Neutrophil (primary cell): ENCODE results near the gene CCDC196.

Experiments
- H3K27ac ChIP-seq: fragments of 200-600 bp; sonication (generic); 2 replicates; pipeline ENCODE4 v1.5.1; 2016; ENCODE audit warnings: mild to moderate bottlenecking, moderate library complexity
- H3K27me3 ChIP-seq: fragments of 200-600 bp; sonication (generic); 2 replicates; pipeline ENCODE4 v1.6.0; 2016; ENCODE audit warnings: mild to moderate bottlenecking
- H3K36me3 ChIP-seq: fragments of 200-600 bp; sonication (generic); 2 replicates; pipeline ENCODE4 v1.5.1; 2017
- H3K4me1 ChIP-seq, 2 experiments: fragments of 200-600 bp in 1 of 2; sonication (generic) in 1 of 2; 1 replicate in 1 of 2; 2 replicates in 1 of 2; pipeline versions ENCODE4 v1.5.1 to v1.6.1; 2013 to 2016; ENCODE audit warnings: low read depth in 1 of 2, low read length in 1 of 2, mild to moderate bottlenecking in 1 of 2, moderate library complexity in 1 of 2; ENCODE audit not compliant: control insufficient read depth in 1 of 2, insufficient read depth in 1 of 2
- H3K4me3 ChIP-seq, 2 experiments: fragments of 200-600 bp in 1 of 2; sonication (generic) in 1 of 2; 1 replicate in 1 of 2; 2 replicates in 1 of 2; pipeline ENCODE4 v1.5.1; 2013 to 2016; ENCODE audit warnings: low read depth in 1 of 2, low read length in 1 of 2, mild to moderate bottlenecking in 1 of 2, moderate library complexity in 1 of 2
- H3K9me3 ChIP-seq: fragments of 200-600 bp; sonication (generic); 2 replicates; pipeline ENCODE4 v1.5.1; 2016
- TF ChIP-seq, protein P1 (sequence below): fragments of 200-600 bp; sonication (generic); IDR thresholded peaks from 2 replicates; pipeline ENCODE4 v1.5.1; 2016; ENCODE audit warnings: antibody characterized with exemption

CCDC196 gene

DNA sequence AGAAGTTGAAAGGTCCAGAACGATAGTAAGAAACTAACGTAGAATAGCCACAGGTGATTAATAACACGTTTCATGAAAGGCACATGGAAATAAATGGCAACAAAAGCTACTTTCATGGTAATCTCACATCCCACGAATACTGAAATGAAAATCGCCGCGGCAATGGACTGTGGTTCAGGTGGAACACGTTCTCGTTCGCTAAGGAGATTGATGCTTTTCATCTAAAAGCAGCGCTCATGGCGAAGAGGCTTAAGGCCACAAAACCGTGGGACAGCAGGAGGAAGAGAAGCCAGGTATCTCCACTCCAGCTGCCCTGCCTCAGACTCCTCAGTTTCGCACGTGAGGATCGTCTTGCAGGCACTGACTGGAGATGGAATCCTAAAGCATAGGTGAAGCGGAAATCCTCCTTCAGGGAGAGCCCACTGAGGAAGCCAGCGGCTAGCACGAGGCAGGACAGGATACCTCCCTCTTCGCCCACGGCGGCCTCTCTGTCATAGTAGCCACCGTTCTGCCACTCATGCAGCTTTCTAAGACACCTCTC, 21.1 kb downstream of the CCDC196 start:
- H3K36me3 ChIP-seq, result no peaks in the 10 kb centered on the region
- no peak overlapping the region for H3K27ac ChIP-seq
- H3K9me3 ChIP-seq, result no peaks in the 10 kb centered on the region
- H3K4me1 ChIP-seq, result peaks cover 24 to 28% of the 10 kb centered on the region in 2 experiments
- TF ChIP-seq, protein P1, sequence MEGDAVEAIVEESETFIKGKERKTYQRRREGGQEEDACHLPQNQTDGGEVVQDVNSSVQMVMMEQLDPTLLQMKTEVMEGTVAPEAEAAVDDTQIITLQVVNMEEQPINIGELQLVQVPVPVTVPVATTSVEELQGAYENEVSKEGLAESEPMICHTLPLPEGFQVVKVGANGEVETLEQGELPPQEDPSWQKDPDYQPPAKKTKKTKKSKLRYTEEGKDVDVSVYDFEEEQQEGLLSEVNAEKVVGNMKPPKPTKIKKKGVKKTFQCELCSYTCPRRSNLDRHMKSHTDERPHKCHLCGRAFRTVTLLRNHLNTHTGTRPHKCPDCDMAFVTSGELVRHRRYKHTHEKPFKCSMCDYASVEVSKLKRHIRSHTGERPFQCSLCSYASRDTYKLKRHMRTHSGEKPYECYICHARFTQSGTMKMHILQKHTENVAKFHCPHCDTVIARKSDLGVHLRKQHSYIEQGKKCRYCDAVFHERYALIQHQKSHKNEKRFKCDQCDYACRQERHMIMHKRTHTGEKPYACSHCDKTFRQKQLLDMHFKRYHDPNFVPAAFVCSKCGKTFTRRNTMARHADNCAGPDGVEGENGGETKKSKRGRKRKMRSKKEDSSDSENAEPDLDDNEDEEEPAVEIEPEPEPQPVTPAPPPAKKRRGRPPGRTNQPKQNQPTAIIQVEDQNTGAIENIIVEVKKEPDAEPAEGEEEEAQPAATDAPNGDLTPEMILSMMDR, result no peak
- peak overlapping the region; percentile 68 to 77 for H3K4me3 ChIP-seq
- peaks cover 41% of the 10 kb centered on the region for H3K27me3 ChIP-seq

DNA sequence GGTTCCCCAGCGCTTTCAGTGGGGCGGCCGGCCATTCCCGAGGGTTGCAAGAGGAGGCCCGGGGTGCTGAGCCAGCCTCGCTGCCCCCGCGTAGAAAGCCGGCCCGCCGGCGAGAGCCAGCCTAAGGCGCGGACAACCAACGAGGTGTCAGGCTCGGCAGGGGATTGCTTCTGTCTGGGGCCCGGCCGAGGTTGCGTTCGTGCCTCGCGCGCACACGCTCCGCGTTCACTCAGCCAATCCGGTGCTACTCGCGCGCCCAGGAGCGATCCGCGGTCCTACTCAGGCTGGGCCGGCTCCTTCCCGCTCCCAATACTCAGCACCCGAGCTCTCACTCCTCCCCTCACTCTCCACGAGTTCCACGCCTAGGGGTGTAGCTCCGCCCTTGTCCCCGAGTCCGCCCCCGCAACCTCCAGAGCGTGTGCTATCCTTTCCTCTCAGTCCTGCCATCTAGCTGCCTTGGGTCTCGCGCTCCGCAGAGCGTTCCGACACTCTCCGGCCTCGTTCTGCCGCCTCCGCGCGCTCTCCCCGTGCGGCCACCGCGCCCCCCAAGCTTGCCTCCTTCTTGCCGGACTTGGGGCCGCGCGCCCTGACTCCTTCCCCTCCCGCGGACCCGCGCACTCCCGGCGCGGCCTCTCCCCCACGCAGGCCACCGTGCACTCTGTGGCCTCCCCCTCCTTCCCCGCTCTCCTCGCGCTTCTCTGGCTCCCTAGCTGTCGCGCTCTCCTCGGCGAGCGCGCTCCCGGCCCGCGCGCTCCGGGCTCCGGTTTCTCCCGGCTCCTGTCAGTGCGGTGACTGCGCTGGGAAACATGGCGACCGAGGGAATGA, 21.8 kb downstream of the CCDC196 start, which contains the start of gene GPHN:
Gene GPHN (plus strand): TSS at position 426 of the 825 bp plus-strand sequence.
- H3K4me3 ChIP-seq, result peak within 1 kb of the TSS; percentile 68 to 77
- TF ChIP-seq, protein P1, result no peak
- peaks cover 24 to 28% of the 10 kb centered on the region in 2 experiments for H3K4me1 ChIP-seq
- no peaks in the 10 kb centered on the region for H3K9me3 ChIP-seq
- peaks cover 48% of the 10 kb centered on the region for H3K27me3 ChIP-seq
- no peaks in the 10 kb centered on the region for H3K36me3 ChIP-seq
- no peak within 1 kb of the TSS for H3K27ac ChIP-seq

DNA sequence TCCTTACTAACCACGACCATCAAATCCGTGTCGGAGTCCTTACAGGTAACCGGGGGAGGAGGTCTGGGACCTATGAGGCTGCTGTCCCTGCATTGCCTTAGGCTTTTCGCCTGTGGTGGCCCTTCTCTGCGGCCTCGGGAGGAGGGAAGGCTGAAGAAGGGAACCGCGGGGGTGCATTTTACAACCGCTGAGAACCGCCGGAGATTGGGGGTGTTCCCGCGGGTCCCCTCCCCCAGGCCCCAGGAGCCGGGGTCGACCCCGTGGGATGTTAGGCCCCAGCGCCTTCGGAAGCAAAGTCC, 22.3 kb downstream of the CCDC196 start:
- peaks cover 48% of the 10 kb centered on the region for H3K27me3 ChIP-seq
- H3K9me3 ChIP-seq, result no peaks in the 10 kb centered on the region
- peaks cover 24 to 28% of the 10 kb centered on the region in 2 experiments for H3K4me1 ChIP-seq
- H3K4me3 ChIP-seq, result peak overlapping the region; percentile 68 to 77
- TF ChIP-seq, protein P1, result no peak
- H3K36me3 ChIP-seq, result no peaks in the 10 kb centered on the region
- H3K27ac ChIP-seq, result no peak overlapping the region

DNA sequence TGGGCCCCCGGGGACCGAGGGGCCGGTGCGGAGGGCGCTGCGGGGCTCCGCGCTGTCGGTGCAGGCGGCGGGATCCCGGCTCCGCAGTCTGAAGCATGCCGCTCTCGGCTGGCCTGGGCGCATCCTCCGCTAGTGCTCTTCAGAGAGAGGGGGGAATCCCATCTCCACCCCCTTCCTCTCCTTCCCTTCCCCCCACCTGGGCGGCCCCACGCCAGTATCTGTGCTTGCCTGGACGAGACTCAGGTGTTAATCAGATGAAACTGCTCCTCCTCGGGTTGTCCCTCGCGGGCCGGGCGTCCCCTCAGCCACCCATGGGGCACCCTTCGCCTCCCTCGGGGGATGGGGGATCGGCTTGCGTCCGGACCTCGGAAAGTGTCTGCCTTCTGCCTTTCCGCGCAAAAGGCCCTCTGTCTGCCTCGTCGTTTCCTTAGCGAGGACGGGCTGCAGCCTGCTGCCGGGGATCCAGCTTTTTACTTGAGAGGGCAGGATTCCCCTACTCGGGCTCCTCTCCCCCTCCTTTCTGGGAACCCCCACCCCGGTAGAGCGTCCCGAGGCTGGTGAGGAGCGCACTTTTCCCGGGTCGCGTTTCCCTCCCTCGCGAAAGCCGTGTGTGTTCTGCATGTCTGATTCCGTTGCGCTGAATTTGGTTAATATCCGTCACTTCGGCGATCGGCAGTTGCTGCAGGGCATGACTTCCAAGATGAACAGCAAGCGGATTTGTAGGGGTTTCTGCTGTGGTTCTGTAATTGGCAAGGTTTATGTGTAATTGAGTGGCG, 22.9 kb downstream of the CCDC196 start:
- TF ChIP-seq, protein P1, result no peak
- Histone ChIP-seq H3K27ac (no peak overlapping the region), H3K36me3 (no peaks in the 10 kb centered on the region), H3K4me1 (peaks cover 25 to 30% of the 10 kb centered on the region in 2 experiments), H3K9me3 (no peaks in the 10 kb centered on the region), H3K27me3 (peaks cover 48% of the 10 kb centered on the region), H3K4me3 (peak overlapping the region; percentile 68 to 77)

DNA sequence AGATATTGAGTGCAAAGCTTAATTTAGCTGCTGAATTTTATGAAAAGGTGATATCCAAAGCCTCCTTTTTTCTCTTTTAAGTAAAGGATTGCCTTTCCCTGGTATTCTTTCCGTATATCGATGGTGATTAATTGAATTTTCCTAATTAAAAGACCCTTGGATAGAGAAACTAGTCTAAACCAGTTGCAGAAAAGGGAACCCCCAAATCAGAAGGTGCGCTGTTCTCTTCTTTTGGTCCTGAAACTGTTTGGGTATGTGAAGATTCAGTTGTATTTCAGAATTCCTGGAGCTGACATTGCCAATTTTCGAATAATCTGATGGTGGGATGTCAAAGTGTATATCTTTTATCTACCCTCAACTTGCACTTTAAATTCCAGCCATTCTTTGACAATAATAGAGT, 23.7 kb downstream of the CCDC196 start:
- no peak overlapping the region for H3K27ac ChIP-seq
- no peaks in the 10 kb centered on the region for H3K36me3 ChIP-seq
- H3K4me3 ChIP-seq, result no peak overlapping the region
- TF ChIP-seq, protein P1, result no peak
- H3K9me3 ChIP-seq, result no peaks in the 10 kb centered on the region
- peaks cover 30 to 38% of the 10 kb centered on the region in 2 experiments for H3K4me1 ChIP-seq
- peaks cover 48% of the 10 kb centered on the region for H3K27me3 ChIP-seq
